ENCODE data around the gene MYL6. TPM values are rescaled to one million over a fixed set of nuclear protein-coding genes. Genes with fewer than 3 reads are reported as not detected.

MYL6 gene
- total RNA-seq, 1 experiment from 2014 or later: 1,181 TPM

DNA sequence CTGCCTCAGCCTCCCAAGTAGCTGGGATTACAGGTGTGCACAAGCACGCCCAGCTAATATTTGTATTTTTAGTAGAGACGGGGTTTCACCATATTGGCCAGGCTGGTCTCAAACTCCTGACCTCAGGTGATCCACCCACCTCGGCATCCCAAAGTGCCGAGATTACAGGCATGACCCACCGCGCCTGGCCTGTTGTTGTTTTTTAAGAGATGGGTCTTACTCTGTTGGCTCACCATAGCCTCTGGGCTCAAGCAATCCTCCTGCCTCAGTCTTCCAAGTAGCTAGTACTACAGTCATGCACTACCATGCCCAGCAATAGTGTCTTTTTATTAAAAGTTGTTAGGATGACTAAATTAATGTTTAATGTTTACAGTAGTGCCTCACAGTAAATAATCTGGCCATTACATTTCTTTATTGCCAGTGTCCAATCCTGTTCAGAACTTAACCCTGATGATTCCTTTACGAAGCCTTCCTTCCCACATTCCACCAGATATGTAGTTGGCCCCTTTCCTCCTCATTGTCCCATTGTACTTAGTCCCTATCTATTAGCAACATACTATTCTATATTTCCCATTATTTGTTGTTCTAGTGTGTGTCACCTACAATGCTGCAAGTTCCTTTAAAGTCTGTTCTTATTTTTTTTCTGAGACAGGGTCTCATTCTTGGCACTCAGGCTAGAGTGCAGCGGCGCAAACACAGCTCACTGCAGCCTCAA, 39.9 kb downstream of the MYL6 start:
- Histone ChIP-seq H3K27ac (ENCODE audit: insufficient read length, low read depth, low read length) (no peak overlapping the region), H4K8ac (replicated peaks; ENCODE audit: insufficient read length, low read depth, low read length) (no peak overlapping the region), H3T11ph (ENCODE audit: low read length) (no peak overlapping the region), H3K9me3 (ENCODE audit: control insufficient read depth, low read depth, low read length) (no peaks in the 10 kb centered on the region), H4K20me1 (ENCODE audit: control insufficient read depth, insufficient read depth, insufficient read length) (no peaks in the 10 kb centered on the region), H2BK5ac (ENCODE audit: insufficient read length, low read length) (no peak overlapping the region), H2AK5ac (ENCODE audit: insufficient read length, low read length) (no peak overlapping the region), H3K79me1 (ENCODE audit: insufficient read depth, low read depth, low read length, poor library complexity, severe bottlenecking) (no peaks in the 10 kb centered on the region), H3K23me2 (ENCODE audit: insufficient read length, low read depth, low read length, poor library complexity, severe bottlenecking) (no peaks in the 10 kb centered on the region), H3K9ac (ENCODE audit: extremely low read depth, insufficient read length, low read length) (no peak overlapping the region), H4K91ac (ENCODE audit: insufficient read length, low read depth, low read length) (no peak overlapping the region), H2BK12ac (ENCODE audit: insufficient read length, low read depth, low read length) (no peak overlapping the region), H2BK120ac (ENCODE audit: low read depth, low read length, poor library complexity, severe bottlenecking) (no peak overlapping the region), H4K5ac (ENCODE audit: insufficient read length, low read depth, low read length) (no peak overlapping the region), H3K56ac (ENCODE audit: insufficient read length, low read depth, low read length) (no peak overlapping the region), H2AFZ (ENCODE audit: low read length) (no peak overlapping the region), H3K4me1 (ENCODE audit: insufficient read depth, low read length) (no peaks in the 10 kb centered on the region; the same call in 1 of the 2 replicates), H2BK15ac (ENCODE audit: low read depth, low read length) (no peak overlapping the region), H3K23ac (ENCODE audit: insufficient read length, low read depth, low read length) (no peak overlapping the region), H3K4ac (ENCODE audit: low read depth, low read length) (no peak overlapping the region), H3K79me2 (ENCODE audit: insufficient read depth, low read length) (no peaks in the 10 kb centered on the region), H3K27me3 (ENCODE audit: insufficient read depth, low read length) (no peaks in the 10 kb centered on the region), H3K14ac (ENCODE audit: insufficient read depth, low read length) (no peak overlapping the region), H3K18ac (ENCODE audit: insufficient read length, low read depth, low read length) (no peak overlapping the region), H3K4me2 (ENCODE audit: insufficient read depth, insufficient read length, low read length) (no peak overlapping the region), H2BK20ac (ENCODE audit: low read depth, low read length, poor library complexity, severe bottlenecking) (no peak overlapping the region)
- no peak for DNase-seq
- Mint-ChIP-seq H3K9me3 (no peaks in the 10 kb centered on the region), H3K4me3 (no peak overlapping the region), H3K36me3 (ENCODE audit: insufficient read depth in 1 of 3, low read depth in 3 of 3) (peaks cover 9 to 14% (median 10%) of the 10 kb centered on the region in 3 experiments; a peak in 4 of 7 replicates), H3K4me1 (peaks cover 10 to 20% of the 10 kb centered on the region in 2 experiments), H3K27ac (peak overlapping the region in 1 of 3 experiments; percentile 36; a peak in 4 of 7 replicates), H3K27me3 (ENCODE audit: low read depth) (no peaks in the 10 kb centered on the region)
- WGBS (ENCODE audit: extremely low coverage, insufficient read length, low lambda C conversion rate): no CpG with 5 or more reads among the region's 9 CpGs
- TF ChIP-seq, protein P1, sequence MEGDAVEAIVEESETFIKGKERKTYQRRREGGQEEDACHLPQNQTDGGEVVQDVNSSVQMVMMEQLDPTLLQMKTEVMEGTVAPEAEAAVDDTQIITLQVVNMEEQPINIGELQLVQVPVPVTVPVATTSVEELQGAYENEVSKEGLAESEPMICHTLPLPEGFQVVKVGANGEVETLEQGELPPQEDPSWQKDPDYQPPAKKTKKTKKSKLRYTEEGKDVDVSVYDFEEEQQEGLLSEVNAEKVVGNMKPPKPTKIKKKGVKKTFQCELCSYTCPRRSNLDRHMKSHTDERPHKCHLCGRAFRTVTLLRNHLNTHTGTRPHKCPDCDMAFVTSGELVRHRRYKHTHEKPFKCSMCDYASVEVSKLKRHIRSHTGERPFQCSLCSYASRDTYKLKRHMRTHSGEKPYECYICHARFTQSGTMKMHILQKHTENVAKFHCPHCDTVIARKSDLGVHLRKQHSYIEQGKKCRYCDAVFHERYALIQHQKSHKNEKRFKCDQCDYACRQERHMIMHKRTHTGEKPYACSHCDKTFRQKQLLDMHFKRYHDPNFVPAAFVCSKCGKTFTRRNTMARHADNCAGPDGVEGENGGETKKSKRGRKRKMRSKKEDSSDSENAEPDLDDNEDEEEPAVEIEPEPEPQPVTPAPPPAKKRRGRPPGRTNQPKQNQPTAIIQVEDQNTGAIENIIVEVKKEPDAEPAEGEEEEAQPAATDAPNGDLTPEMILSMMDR (conservative IDR thresholded peaks at IDR 0.05): no peak
